GM23338 (cell line): Measurements from ENCODE around the gene CACNA2D4. TPM values are rescaled to one million over a fixed set of nuclear protein-coding genes. Genes with fewer than 3 reads are reported as not detected.

Experiments
- ATAC-seq: fragments of 200-7000 bp; cut with Tn5 transposase; 3 replicates; pipeline ENCODE4 v1.9.1; 2020
- DNase-seq: peaks from one replicate; pipeline ENCODE4 v3.0.0-alpha.2; 2015; ENCODE audit warnings: low spot score
- H2AFZ ChIP-seq: fragments of 200-600 bp; sonication (generic); 2 replicates; pipeline ENCODE4 v1.8.0; 2016; ENCODE audit warnings: antibody characterized with exemption, mild to moderate bottlenecking, moderate library complexity
- H3F3A ChIP-seq: fragments of 200-600 bp; sonication (generic); replicated peaks from 2 replicates; pipeline ENCODE4 v1.8.0; 2017; ENCODE audit warnings: antibody characterized with exemption, mixed run types, low read depth
- H3K27ac ChIP-seq: fragments of 200-600 bp; sonication (generic); 2 replicates; pipeline ENCODE4 v1.6.1; 2016; ENCODE audit warnings: low read depth
- H3K27me3 ChIP-seq: fragments of 200-600 bp; sonication (generic); 2 replicates; pipeline ENCODE4 v1.8.0; 2016; ENCODE audit warnings: mild to moderate bottlenecking, mixed run types, moderate library complexity; ENCODE audit not compliant: insufficient read depth
- H3K36me3 ChIP-seq: fragments of 200-600 bp; sonication (generic); 2 replicates; pipeline ENCODE4 v1.8.0; 2016; ENCODE audit warnings: mild to moderate bottlenecking; ENCODE audit not compliant: insufficient read depth
- H3K4me1 ChIP-seq: fragments of 200-600 bp; sonication (generic); 2 replicates; pipeline ENCODE4 v1.8.0; 2016; ENCODE audit warnings: mild to moderate bottlenecking, moderate library complexity; ENCODE audit not compliant: insufficient read depth
- H3K4me2 ChIP-seq: fragments of 200-600 bp; sonication (generic); 2 replicates; pipeline ENCODE4 v1.7.1; 2017; ENCODE audit warnings: mixed run types
- H3K4me3 ChIP-seq: fragments of 200-600 bp; sonication (generic); 2 replicates; pipeline ENCODE4 v1.6.1; 2016; ENCODE audit warnings: mixed run types
- H3K79me2 ChIP-seq: fragments of 200-600 bp; sonication (generic); replicated peaks from 2 replicates; pipeline ENCODE4 v1.8.0; 2017; ENCODE audit warnings: mild to moderate bottlenecking; ENCODE audit not compliant: insufficient read depth
- H3K9me2 ChIP-seq: fragments of 200-600 bp; sonication (generic); 2 replicates; pipeline ENCODE4 v1.8.0; 2017; ENCODE audit not compliant: insufficient read depth
- H4K20me1 ChIP-seq: fragments of 200-600 bp; sonication (generic); replicated peaks from 2 replicates; pipeline ENCODE4 v1.8.0; 2017; ENCODE audit warnings: mild to moderate bottlenecking; ENCODE audit not compliant: insufficient read depth
- H3K27ac Mint-ChIP-seq: 2 replicates; pipeline ENCODE4 v1.8.0; 2020; ENCODE audit warnings: inconsistent platforms, mild to moderate bottlenecking, moderate library complexity, mixed read lengths
- H3K27me3 Mint-ChIP-seq: 3 replicates; pipeline ENCODE4 v1.8.0; 2022; ENCODE audit warnings: low read depth, mild to moderate bottlenecking, moderate library complexity, mixed read lengths, inconsistent platforms; ENCODE audit not compliant: insufficient read depth, poor library complexity
- H3K36me3 Mint-ChIP-seq: 3 replicates; pipeline ENCODE4 v1.8.0; 2021; ENCODE audit warnings: low read depth, mild to moderate bottlenecking, inconsistent platforms, moderate library complexity, mixed read lengths
- H3K4me1 Mint-ChIP-seq: 3 replicates; pipeline ENCODE4 v1.8.0; 2020; ENCODE audit warnings: mild to moderate bottlenecking, inconsistent platforms, mixed read lengths
- H3K4me3 Mint-ChIP-seq: 3 replicates; pipeline ENCODE4 v1.8.0; 2021; ENCODE audit warnings: moderate library complexity, mild to moderate bottlenecking, inconsistent platforms, mixed read lengths
- H3K9me3 Mint-ChIP-seq: 3 replicates; pipeline ENCODE4 v1.8.0; 2020; ENCODE audit warnings: moderate library complexity, mild to moderate bottlenecking, inconsistent platforms, mixed read lengths
- CTCF ChIP-seq, 2 experiments: fragments of 200-600 bp in 1 of 2; sonication (generic) in 1 of 2; conservative IDR thresholded peaks; 2 replicates each; pipeline versions ENCODE4 v1.5.1 to v1.6.1; 2016 to 2017; ENCODE audit warnings: antibody characterized with exemption in 2 of 2, low read depth in 2 of 2, mild to moderate bottlenecking in 2 of 2, moderate library complexity in 1 of 2
- ETS1 ChIP-seq: IDR thresholded peaks from 2 replicates; pipeline ENCODE4 v1.6.1; 2016; ENCODE audit warnings: antibody characterized with exemption
- EZH2 ChIP-seq: fragments of 200-600 bp; sonication (generic); IDR thresholded peaks from one replicate; pipeline ENCODE4 v1.8.0; 2017; ENCODE audit warnings: antibody characterized with exemption, mild to moderate bottlenecking, low read depth; ENCODE audit not compliant: unreplicated experiment
- EZH2phosphoT487 ChIP-seq: fragments of 200-600 bp; sonication (generic); IDR thresholded peaks from one replicate; pipeline ENCODE4 v1.8.1; 2018; ENCODE audit warnings: antibody characterized with exemption; ENCODE audit not compliant: unreplicated experiment
- JUNB ChIP-seq: IDR thresholded peaks from one replicate; pipeline ENCODE4 v1.6.1; 2016; ENCODE audit warnings: antibody characterized with exemption; ENCODE audit not compliant: unreplicated experiment
- NANOG ChIP-seq: IDR thresholded peaks from 2 replicates; pipeline ENCODE4 v1.6.1; 2016; ENCODE audit warnings: antibody characterized with exemption, borderline replicate concordance
- POLR2AphosphoS5 ChIP-seq: IDR thresholded peaks from 2 replicates; pipeline ENCODE4 v1.6.1; 2016; ENCODE audit warnings: antibody characterized with exemption, low read depth
- REST ChIP-seq: IDR thresholded peaks from one replicate; pipeline ENCODE4 v1.6.1; 2018; ENCODE audit warnings: antibody characterized with exemption; ENCODE audit not compliant: unreplicated experiment
- STAT1 ChIP-seq: IDR thresholded peaks from one replicate; pipeline ENCODE4 v1.6.1; 2016; ENCODE audit warnings: antibody characterized with exemption; ENCODE audit not compliant: unreplicated experiment
- ZNF114 ChIP-seq: fragments of 250-450 bp; sonication (Bioruptor Pico); IDR thresholded peaks from 2 replicates; pipeline ENCODE4 v1.5.0; 2020; ENCODE audit warnings: mild to moderate bottlenecking, moderate library complexity
- ZNF331 ChIP-seq: fragments of 250-450 bp; sonication (Bioruptor Pico); IDR thresholded peaks from 2 replicates; pipeline ENCODE4 v1.5.0; 2020; ENCODE audit warnings: low read depth, mild to moderate bottlenecking, moderate library complexity
- long read RNA-seq: library from polyadenylated mRNA; unstranded; transcript quantifications from one replicate; pipeline ENCODE4 v2.0.0, GENCODE V29; 2020; ENCODE audit not compliant: unreplicated experiment
- polyA plus RNA-seq: library from polyadenylated mRNA; unstranded; fragments of >200 nt; fragmentation: Nextera tagmentation; extraction: Ambion mirVana; gene quantifications from 2 replicates; pipeline ENCODE4 v1.2.1, GENCODE V29; 2016
- total RNA-seq: library from RNA; depleted of rRNA; stranded (reverse); fragments of >200 nt; shearing (Covaris generic); gene quantifications from 2 replicates; pipeline ENCODE4 v1.2.3, GENCODE V29; 2014; rRNA removed

The CACNA2D4 gene, protein sequence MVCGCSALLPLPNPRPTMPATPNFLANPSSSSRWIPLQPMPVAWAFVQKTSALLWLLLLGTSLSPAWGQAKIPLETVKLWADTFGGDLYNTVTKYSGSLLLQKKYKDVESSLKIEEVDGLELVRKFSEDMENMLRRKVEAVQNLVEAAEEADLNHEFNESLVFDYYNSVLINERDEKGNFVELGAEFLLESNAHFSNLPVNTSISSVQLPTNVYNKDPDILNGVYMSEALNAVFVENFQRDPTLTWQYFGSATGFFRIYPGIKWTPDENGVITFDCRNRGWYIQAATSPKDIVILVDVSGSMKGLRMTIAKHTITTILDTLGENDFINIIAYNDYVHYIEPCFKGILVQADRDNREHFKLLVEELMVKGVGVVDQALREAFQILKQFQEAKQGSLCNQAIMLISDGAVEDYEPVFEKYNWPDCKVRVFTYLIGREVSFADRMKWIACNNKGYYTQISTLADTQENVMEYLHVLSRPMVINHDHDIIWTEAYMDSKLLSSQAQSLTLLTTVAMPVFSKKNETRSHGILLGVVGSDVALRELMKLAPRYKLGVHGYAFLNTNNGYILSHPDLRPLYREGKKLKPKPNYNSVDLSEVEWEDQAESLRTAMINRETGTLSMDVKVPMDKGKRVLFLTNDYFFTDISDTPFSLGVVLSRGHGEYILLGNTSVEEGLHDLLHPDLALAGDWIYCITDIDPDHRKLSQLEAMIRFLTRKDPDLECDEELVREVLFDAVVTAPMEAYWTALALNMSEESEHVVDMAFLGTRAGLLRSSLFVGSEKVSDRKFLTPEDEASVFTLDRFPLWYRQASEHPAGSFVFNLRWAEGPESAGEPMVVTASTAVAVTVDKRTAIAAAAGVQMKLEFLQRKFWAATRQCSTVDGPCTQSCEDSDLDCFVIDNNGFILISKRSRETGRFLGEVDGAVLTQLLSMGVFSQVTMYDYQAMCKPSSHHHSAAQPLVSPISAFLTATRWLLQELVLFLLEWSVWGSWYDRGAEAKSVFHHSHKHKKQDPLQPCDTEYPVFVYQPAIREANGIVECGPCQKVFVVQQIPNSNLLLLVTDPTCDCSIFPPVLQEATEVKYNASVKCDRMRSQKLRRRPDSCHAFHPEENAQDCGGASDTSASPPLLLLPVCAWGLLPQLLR
- total RNA-seq: 0.07 TPM in 1 of 2 replicates, not detected in the other
- 0.24 TPM in 1 of 2 replicates, not detected in the other for polyA plus RNA-seq
- long read RNA-seq: 0 reads

GRCh38 chr12:1918081-1918883 lies at the start of gene CACNA2D4:
CACNA2D4 (minus strand) TSS chr12:1918652; CDS start chr12:1918473, 179 bp downstream.
- H3K36me3 ChIP-seq: no peaks in the 10 kb centered on the region
- ATAC-seq (peak; percentile 61), DNase-seq (no peak)
- no peaks in the 10 kb centered on the region for H3F3A ChIP-seq
- H3K27ac ChIP-seq: no peak within 1 kb of the TSS
- Mint-ChIP-seq H3K4me3 (no peak within 1 kb of the TSS), H3K27ac (no peak within 1 kb of the TSS), H3K4me1 (peaks cover 13% of the 10 kb centered on the region), H3K27me3 (peaks cover 12% of the 10 kb centered on the region), H3K36me3 (no peaks in the 10 kb centered on the region), H3K9me3 (no peaks in the 10 kb centered on the region)
- H3K27me3 ChIP-seq: no peaks in the 10 kb centered on the region
- H2AFZ ChIP-seq: no peak within 1 kb of the TSS; the same call in 1 of the 2 replicates
- no peaks in the 10 kb centered on the region for H4K20me1 ChIP-seq
- no peaks in the 10 kb centered on the region for H3K9me2 ChIP-seq
- H3K79me2 ChIP-seq: no peaks in the 10 kb centered on the region
- no peak within 1 kb of the TSS for H3K4me2 ChIP-seq
- no peaks in the 10 kb centered on the region for H3K4me1 ChIP-seq
- no peak within 1 kb of the TSS for H3K4me3 ChIP-seq
- no peak for TF ChIP-seq EZH2
- no peak for TF ChIP-seq STAT1
- TF ChIP-seq CTCF (conservative IDR thresholded peaks at IDR 0.05; ENCODE audit: low read depth in 2 of 2): no peak
- no peak for TF ChIP-seq EZH2phosphoT487
- TF ChIP-seq REST: no peak
- no peak for TF ChIP-seq POLR2AphosphoS5
- TF ChIP-seq NANOG: no peak
- no peak for TF ChIP-seq JUNB
- no peak for TF ChIP-seq ZNF331 (CRISPR knock-in tag)
- TF ChIP-seq ETS1: no peak
- no peak for TF ChIP-seq ZNF114
